ENCODE measurements around the gene ZNF552. TPM values are rescaled to one million over a fixed set of nuclear protein-coding genes. Genes with fewer than 3 reads are reported as not detected.

Gene ZNF552
- total RNA-seq, 4 donors from 2014 or later = 3.9 to 10.4 (median 5.4) TPM

- no peak for TF ChIP-seq CTCF (IDR thresholded peaks at IDR 0.05; ENCODE audit: low read depth)
These were observed 25.4 kb downstream of the ZNF552 start for GRCh38 chr19:57789288-57789687.

- no peak for TF ChIP-seq CTCF (IDR thresholded peaks at IDR 0.05; ENCODE audit: low read depth)
These were observed 26.5 kb downstream of the ZNF552 start for GRCh38 chr19:57788114-57788692.

GRCh38 chr19:57786906-57787305, 27.8 kb downstream of the ZNF552 start:
- TF ChIP-seq CTCF (IDR thresholded peaks at IDR 0.05; ENCODE audit: low read depth) = no peak

- TF ChIP-seq CTCF (IDR thresholded peaks at IDR 0.05; ENCODE audit: low read depth) = no peak
These were observed 28.4 kb downstream of the ZNF552 start for GRCh38 chr19:57786286-57786685.

- TF ChIP-seq CTCF (IDR thresholded peaks at IDR 0.05; ENCODE audit: low read depth) = no peak
These were observed 35.4 kb downstream of the ZNF552 start for GRCh38 chr19:57779220-57779845.

- TF ChIP-seq CTCF (IDR thresholded peaks at IDR 0.05; ENCODE audit: low read depth) = no peak
These were observed 36.4 kb downstream of the ZNF552 start for GRCh38 chr19:57778336-57778735.

GRCh38 chr19:57776764-57777296, 37.9 kb downstream of the ZNF552 start:
- TF ChIP-seq CTCF (IDR thresholded peaks at IDR 0.05; ENCODE audit: low read depth) = no peak
